ENCODE data around the gene MAN1B1. TPM values are rescaled to one million over a fixed set of nuclear protein-coding genes. Genes with fewer than 3 reads are reported as not detected.

MAN1B1 gene
- total and polyA plus RNA-seq, 2 of the 8 experiments (the other 6 are each of a cell fraction or from before 2014, with no cell fraction given), result 33.7 to 36.3 TPM

GRCh38 chr9:137106662-137107250 is 20.0 kb downstream of the MAN1B1 start (continued):
- TF ChIP-seq RBBP5 (IDR thresholded peaks at IDR 0.05; ENCODE audit: borderline replicate concordance, low read depth, low read length), result no peak
